Measurements from ENCODE around the gene TTC7B.

The TTC7B gene

GRCh38 chr14:90578283-90578985 lies 237.8 kb downstream of the TTC7B start:
- TF ChIP-seq FOXP2 (optimal IDR thresholded peaks at IDR 0.05; ENCODE audit: borderline replicate concordance, extremely low read depth, extremely low read length, insufficient read depth) (no peak), REST (IDR thresholded peaks at IDR 0.05; ENCODE audit: insufficient read depth in 1 of 2, low read depth in 2 of 2, low read length in 2 of 2) (no peak), TAF1 (IDR thresholded peaks at IDR 0.05; ENCODE audit: borderline replicate concordance, insufficient read depth, low read length) (no peak), POLR2AphosphoS5 (IDR thresholded peaks at IDR 0.05; ENCODE audit: low read depth, low read length) (no peak), SIN3A (IDR thresholded peaks at IDR 0.05; ENCODE audit: borderline replicate concordance, insufficient read depth, low read length) (no peak)

- TF ChIP-seq FOXP2 (optimal IDR thresholded peaks at IDR 0.05; ENCODE audit: borderline replicate concordance, extremely low read depth, extremely low read length, insufficient read depth) (no peak), TAF1 (IDR thresholded peaks at IDR 0.05; ENCODE audit: borderline replicate concordance, insufficient read depth, low read length) (no peak), POLR2AphosphoS5 (IDR thresholded peaks at IDR 0.05; ENCODE audit: low read depth, low read length) (no peak), SIN3A (IDR thresholded peaks at IDR 0.05; ENCODE audit: borderline replicate concordance, insufficient read depth, low read length) (no peak), REST (IDR thresholded peaks at IDR 0.05; ENCODE audit: insufficient read depth in 1 of 2, low read depth in 2 of 2, low read length in 2 of 2) (no peak)
Observed at GRCh38 chr14:90577661-90578282, 238.5 kb downstream of the TTC7B start.

GRCh38 chr14:90576981-90577660 lies 239.1 kb downstream of the TTC7B start:
- no peak for TF ChIP-seq POLR2AphosphoS5 (IDR thresholded peaks at IDR 0.05; ENCODE audit: low read depth, low read length)
- TF ChIP-seq REST (IDR thresholded peaks at IDR 0.05; ENCODE audit: insufficient read depth in 1 of 2, low read depth in 2 of 2, low read length in 2 of 2) = no peak
- TF ChIP-seq TAF1 (IDR thresholded peaks at IDR 0.05; ENCODE audit: borderline replicate concordance, insufficient read depth, low read length) = no peak
- TF ChIP-seq SIN3A (IDR thresholded peaks at IDR 0.05; ENCODE audit: borderline replicate concordance, insufficient read depth, low read length) = no peak
- TF ChIP-seq FOXP2 (optimal IDR thresholded peaks at IDR 0.05; ENCODE audit: borderline replicate concordance, extremely low read depth, extremely low read length, insufficient read depth) = no peak

- no peak for TF ChIP-seq TAF1 (IDR thresholded peaks at IDR 0.05; ENCODE audit: borderline replicate concordance, insufficient read depth, low read length)
- no peak for TF ChIP-seq POLR2AphosphoS5 (IDR thresholded peaks at IDR 0.05; ENCODE audit: low read depth, low read length)
- no peak for TF ChIP-seq REST (IDR thresholded peaks at IDR 0.05; ENCODE audit: insufficient read depth in 1 of 2, low read depth in 2 of 2, low read length in 2 of 2)
- TF ChIP-seq FOXP2 (optimal IDR thresholded peaks at IDR 0.05; ENCODE audit: borderline replicate concordance, extremely low read depth, extremely low read length, insufficient read depth) = no peak
- no peak for TF ChIP-seq SIN3A (IDR thresholded peaks at IDR 0.05; ENCODE audit: borderline replicate concordance, insufficient read depth, low read length)
Observed at GRCh38 chr14:90576581-90576980, 239.6 kb downstream of the TTC7B start.
